SK-N-SH (cell line): ENCODE measurements around the gene TCEA2. TPM values are rescaled to one million over a fixed set of nuclear protein-coding genes. Genes with fewer than 3 reads are reported as not detected.

Source experiments
- CTCF ChIA-PET: fragments of 300-600, 350-600 bp; formaldehyde crosslinking; extraction: SDS; loops from one replicate; lab custom pipeline; 2021; lab: Yijun Ruan, JAX
- POLR2A ChIA-PET: fragments of 350-600 bp; sonication (Branson Sonifier 250); formaldehyde crosslinking; extraction: SDS; loops from one replicate; lab custom pipeline; 2020; ENCODE audit warnings: antibody characterized with exemption, inconsistent platforms; lab: Yijun Ruan, JAX
- DNase-seq: peaks from one replicate; pipeline ENCODE4 v3.0.0; 2012
- H2AFZ ChIP-seq: fragments of 200-600 bp; sonication (generic); 2 replicates; pipeline ENCODE4 v1.8.1; 2016; ENCODE audit warnings: antibody characterized with exemption, mild to moderate bottlenecking, low read depth
- H3F3A ChIP-seq: fragments of 200-600 bp; sonication (generic); replicated peaks from 2 replicates; pipeline ENCODE3; 2016; ENCODE audit warnings: antibody characterized with exemption, mild to moderate bottlenecking; ENCODE audit not compliant: insufficient read depth
- H3K27ac ChIP-seq, 2 experiments: fragments of 200-500 bp in 1 of 2; fragments of 200-600 bp in 1 of 2; sonication (Bioruptor generic) in 1 of 2; sonication (generic), shearing (Covaris generic) in 1 of 2; 2 replicates each; pipeline versions ENCODE4 v1.5.1 to v1.6.1; 2014 to 2016; ENCODE audit warnings: low read depth in 2 of 2, inconsistent platforms in 1 of 2, low read length in 1 of 2, mild to moderate bottlenecking in 1 of 2, mixed read lengths in 1 of 2
- H3K27me3 ChIP-seq: fragments of 200-600 bp; sonication (generic), shearing (Covaris generic); 2 replicates; pipeline ENCODE4 v1.6.1; 2016; ENCODE audit warnings: mixed run types; ENCODE audit not compliant: insufficient read depth
- H3K36me3 ChIP-seq, 2 experiments: fragments of 200-500 bp in 1 of 2; fragments of 200-600 bp in 1 of 2; sonication (Bioruptor generic) in 1 of 2; sonication (generic) in 1 of 2; replicated peaks in 1 of 2; 2 replicates each; pipeline versions ENCODE3 to v1.5.1; 2014 to 2016; ENCODE audit warnings: low read length in 1 of 2, mild to moderate bottlenecking in 1 of 2; ENCODE audit not compliant: insufficient read depth in 2 of 2, control insufficient read depth in 1 of 2
- H3K4me1 ChIP-seq, 2 experiments: fragments of 200-500 bp in 1 of 2; fragments of 200-600 bp in 1 of 2; sonication (Bioruptor generic) in 1 of 2; sonication (generic), shearing (Covaris generic) in 1 of 2; 2 replicates each; pipeline versions ENCODE4 v1.5.1 to v1.6.1; 2014 to 2016; ENCODE audit warnings: low read depth in 1 of 2, low read length in 1 of 2, mixed run types in 1 of 2; ENCODE audit not compliant: insufficient read depth in 2 of 2, control insufficient read depth in 1 of 2
- H3K4me2 ChIP-seq: fragments of 200-600 bp; sonication (generic), shearing (Covaris generic); 2 replicates; pipeline ENCODE4 v1.6.1; 2017; ENCODE audit warnings: mixed run types
- H3K4me3 ChIP-seq, 2 experiments: fragments of 200-500 bp in 1 of 2; fragments of 200-600 bp in 1 of 2; sonication (Bioruptor generic) in 1 of 2; sonication (generic), shearing (Covaris generic) in 1 of 2; 2 replicates each; pipeline versions ENCODE4 v1.5.1 to v1.8.1; 2014 to 2016; ENCODE audit warnings: low read depth in 2 of 2, inconsistent platforms in 1 of 2, low read length in 1 of 2, mild to moderate bottlenecking in 1 of 2, mixed read lengths in 1 of 2, moderate library complexity in 1 of 2
- H3K79me2 ChIP-seq: fragments of 200-600 bp; sonication (generic); 2 replicates; pipeline ENCODE4 v1.8.1; 2017; ENCODE audit warnings: mild to moderate bottlenecking; ENCODE audit not compliant: insufficient read depth
- H3K9ac ChIP-seq: fragments of 200-600 bp; sonication (generic); 2 replicates; pipeline ENCODE4 v1.6.1; 2017; ENCODE audit warnings: mixed run types
- H3K9me2 ChIP-seq: fragments of 200-600 bp; sonication (generic); 2 replicates; pipeline ENCODE4 v1.6.1; 2017; ENCODE audit warnings: mixed run types
- H3K9me3 ChIP-seq: fragments of 200-600 bp; sonication (generic); 2 replicates; pipeline ENCODE4 v1.6.1; 2017; ENCODE audit warnings: mixed run types, mild to moderate bottlenecking, moderate library complexity
- H4K20me1 ChIP-seq: fragments of 200-600 bp; sonication (generic); 2 replicates; pipeline ENCODE4 v1.6.1; 2017; ENCODE audit warnings: mild to moderate bottlenecking, mixed run types; ENCODE audit not compliant: insufficient read depth
- CHD2 ChIP-seq: fragments of 150-350 bp; IDR thresholded peaks from 2 replicates; pipeline ENCODE4 v1.6.1; 2018; ENCODE audit warnings: low read length; ENCODE audit not compliant: partially characterized antibody
- CTCF ChIP-seq: fragments of 200-600 bp; sonication (generic); IDR thresholded peaks from 2 replicates; pipeline ENCODE4 v1.6.1; 2017; ENCODE audit warnings: antibody characterized with exemption, mild to moderate bottlenecking, moderate library complexity
- EP300 ChIP-seq, 2 experiments: IDR thresholded peaks; 2 replicates each; pipeline versions ENCODE4 v1.4.0 to v1.6.1; 2012; ENCODE audit warnings: borderline replicate concordance in 1 of 2, low read depth in 1 of 2, low read length in 1 of 2
- FOSL2 ChIP-seq: IDR thresholded peaks from 2 replicates; pipeline ENCODE4 v1.4.0; 2012; ENCODE audit warnings: low read depth, mild to moderate bottlenecking, moderate library complexity, borderline replicate concordance
- FOXJ3 ChIP-seq: sonication (generic); formaldehyde crosslinking; IDR thresholded peaks from 2 replicates; pipeline ENCODE4 v1.5.1; 2020; ENCODE audit warnings: mild to moderate bottlenecking, missing genetic modification reagents
- FOXM1 ChIP-seq: IDR thresholded peaks from 2 replicates; pipeline ENCODE4 v1.4.0; 2012; ENCODE audit warnings: low read depth, mild to moderate bottlenecking
- JUND ChIP-seq: IDR thresholded peaks from 2 replicates; pipeline ENCODE4 v1.4.0; 2012
- MEF2A ChIP-seq: IDR thresholded peaks from 2 replicates; pipeline ENCODE4 v1.4.0; 2012; ENCODE audit warnings: low read depth, borderline replicate concordance
- NRF1 ChIP-seq: IDR thresholded peaks from 2 replicates; pipeline ENCODE4 v1.6.1; 2012; ENCODE audit warnings: low read depth, mild to moderate bottlenecking, low read length
- PBX3 ChIP-seq: IDR thresholded peaks from 2 replicates; pipeline ENCODE4; 2012
- POLR2AphosphoS5 ChIP-seq: IDR thresholded peaks from 2 replicates; pipeline ENCODE4 v1.6.1; 2012; ENCODE audit warnings: low read depth, low read length
- RCOR1 ChIP-seq: fragments of 150-350 bp; IDR thresholded peaks from 2 replicates; pipeline ENCODE4 v1.6.1; 2017; ENCODE audit warnings: antibody characterized with exemption, low read length
- REST ChIP-seq: IDR thresholded peaks from 2 replicates; pipeline ENCODE4 v1.6.1; 2012; ENCODE audit warnings: mild to moderate bottlenecking, low read depth, low read length, moderate library complexity
- RXRA ChIP-seq: IDR thresholded peaks from 2 replicates; pipeline ENCODE4 v1.4.0; 2012; ENCODE audit warnings: low read depth, mild to moderate bottlenecking, borderline replicate concordance
- SIN3A ChIP-seq: IDR thresholded peaks from 2 replicates; pipeline ENCODE4 v1.6.1; 2012; ENCODE audit warnings: low read depth, mild to moderate bottlenecking, low read length, moderate library complexity, borderline replicate concordance
- USF2 ChIP-seq: fragments of 150-350 bp; IDR thresholded peaks from 2 replicates; pipeline ENCODE4 v1.6.1; 2017; ENCODE audit warnings: antibody characterized with exemption, low read length, low read depth, borderline replicate concordance
- WGBS: methylation state at CpG from one replicate; pipeline ENCODE4 v1.1.6; 2017; ENCODE audit warnings: low lambda C conversion rate; 5-methylcytosine and 5-hydroxymethylcytosine counted together
- polyA plus RNA-seq, 3 experiments: library from polyadenylated mRNA; depleted of rRNA; stranded (reverse); fragments of >200 nt; gene quantifications; 2 replicates each; pipeline ENCODE4 v1.2.3, GENCODE V29; 2012

The TCEA2 gene
- polyA plus RNA-seq, 1 of the 3 experiments (the other 2 are of a cell fraction), result 98.9 TPM

- Histone ChIP-seq H3K4me1 (peaks cover 0 to 28% of the 10 kb centered on the region in 2 experiments; a peak in 1 of 4 replicates), H3K36me3 (no peaks in the 10 kb centered on the region), H3F3A (no peaks in the 10 kb centered on the region), H3K4me3 (no peak overlapping the region), H4K20me1 (no peaks in the 10 kb centered on the region), H3K79me2 (no peaks in the 10 kb centered on the region), H3K27ac (no peak overlapping the region), H3K9me3 (no peaks in the 10 kb centered on the region), H2AFZ (no peak overlapping the region), H3K9ac (no peak overlapping the region), H3K9me2 (no peaks in the 10 kb centered on the region), H3K27me3 (no peaks in the 10 kb centered on the region), H3K4me2 (no peak overlapping the region)
- TF ChIP-seq REST (no peak), CHD2 (no peak), CTCF (no peak), PBX3 (no peak), FOXM1 (no peak), POLR2AphosphoS5 (no peak), FOXJ3 (CRISPR knock-in tag) (no peak), NRF1 (no peak), JUND (no peak), MEF2A (no peak), RXRA (no peak), RCOR1 (no peak), USF2 (no peak), EP300 (IDR thresholded peaks at IDR 0.05; ENCODE audit: borderline replicate concordance in 1 of 2, low read depth in 1 of 2, low read length in 1 of 2) (no peak), SIN3A (no peak), FOSL2 (no peak)
- POLR2A ChIA-PET, result no interaction called here
- CTCF ChIA-PET, result interaction anchor here (0.7 to 2.4 kb wide), 4 partner anchors 10 to 27 kb away, joined by 3 to 7 read pairs (median 3); no protein-coding TSS in a partner anchor
- no peak for DNase-seq
- WGBS, result 73% methylated on average over 8 of the region's 9 CpGs
These were observed 30.1 kb downstream of the TCEA2 start for GRCh38 chr20:64093013-64093503.
